GM12801 (cell line): ENCODE measurements around the gene WDFY3.

Experiments used
- CTCF ChIP-seq: IDR thresholded peaks from one replicate; pipeline ENCODE4 v1.5.1; 2011; ENCODE audit warnings: control low read depth; ENCODE audit not compliant: insufficient read length; ENCODE audit errors: extremely low read depth

The WDFY3 gene

GRCh38 chr4:84790769-84791565 is 175.5 kb downstream of the WDFY3 start:
- TF ChIP-seq CTCF: no peak

GRCh38 chr4:84786478-84786877 is 180.0 kb downstream of the WDFY3 start:
- TF ChIP-seq CTCF: no peak

- TF ChIP-seq CTCF: no peak
Observed at GRCh38 chr4:84782517-84782916, 184.0 kb downstream of the WDFY3 start.

- TF ChIP-seq CTCF: no peak
Observed at GRCh38 chr4:84780719-84781118, 185.8 kb downstream of the WDFY3 start.

- TF ChIP-seq CTCF: no peak
Observed at GRCh38 chr4:84778041-84778440, 188.4 kb downstream of the WDFY3 start.

- TF ChIP-seq CTCF: no peak
Observed at GRCh38 chr4:84767168-84767567, 199.3 kb downstream of the WDFY3 start.

- no peak for TF ChIP-seq CTCF
Observed at GRCh38 chr4:84753321-84753972, 213.0 kb downstream of the WDFY3 start.
